ENCODE measurements around the gene BMP2.

Gene BMP2

GRCh38 chr20:6768228-6769140 lies 998 bp downstream of the BMP2 start:
- DNase-seq (ENCODE audit: low spot score), result no peak

DNA sequence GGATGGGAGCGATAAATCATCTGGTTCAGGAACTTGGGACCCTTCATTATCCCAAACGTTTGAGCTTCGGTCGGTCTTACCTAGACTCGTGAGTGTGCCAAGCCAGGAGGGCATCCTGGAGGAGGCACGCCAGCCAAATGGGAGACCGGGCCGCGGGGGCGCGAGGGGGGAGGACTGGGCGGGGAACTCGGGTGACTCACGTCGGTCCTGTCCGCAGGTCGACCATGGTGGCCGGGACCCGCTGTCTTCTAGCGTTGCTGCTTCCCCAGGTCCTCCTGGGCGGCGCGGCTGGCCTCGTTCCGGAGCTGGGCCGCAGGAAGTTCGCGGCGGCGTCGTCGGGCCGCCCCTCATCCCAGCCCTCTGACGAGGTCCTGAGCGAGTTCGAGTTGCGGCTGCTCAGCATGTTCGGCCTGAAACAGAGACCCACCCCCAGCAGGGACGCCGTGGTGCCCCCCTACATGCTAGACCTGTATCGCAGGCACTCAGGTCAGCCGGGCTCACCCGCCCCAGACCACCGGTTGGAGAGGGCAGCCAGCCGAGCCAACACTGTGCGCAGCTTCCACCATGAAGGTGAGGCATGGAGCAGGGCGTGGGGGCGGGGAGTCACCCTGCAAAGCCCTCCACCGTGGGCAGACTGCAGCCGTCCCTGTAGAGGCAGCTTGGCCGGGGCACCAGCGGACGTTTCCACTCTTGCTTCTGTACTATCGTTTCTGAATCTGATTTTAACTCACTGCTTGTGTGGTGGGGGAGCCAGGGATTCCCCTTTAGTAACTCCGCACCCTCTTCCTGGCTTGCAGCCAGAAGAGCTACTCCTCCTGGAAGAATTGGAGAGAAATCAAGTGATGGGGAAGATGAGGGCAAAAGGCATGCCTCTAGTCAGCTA lies 2.7 kb downstream of the BMP2 start:
- peak; percentile 36 for DNase-seq (ENCODE audit: low spot score)

DNA sequence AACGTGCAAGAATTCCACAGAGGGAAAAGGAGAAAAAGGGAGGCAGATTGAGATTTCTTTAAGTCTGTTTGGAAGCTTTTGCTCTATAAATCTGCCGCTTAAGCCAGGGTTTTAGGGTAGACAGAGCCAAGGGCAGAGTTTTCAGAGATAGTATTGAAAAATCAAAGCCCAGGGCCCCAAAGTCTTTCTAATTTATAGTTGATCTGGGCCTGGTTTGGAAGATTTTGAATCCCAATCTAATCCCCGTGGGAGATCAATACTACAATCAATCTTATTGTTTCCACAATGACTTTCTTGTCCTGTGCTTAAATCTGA lies 3.3 kb downstream of the BMP2 start:
- no peak for DNase-seq (ENCODE audit: low spot score)

DNA sequence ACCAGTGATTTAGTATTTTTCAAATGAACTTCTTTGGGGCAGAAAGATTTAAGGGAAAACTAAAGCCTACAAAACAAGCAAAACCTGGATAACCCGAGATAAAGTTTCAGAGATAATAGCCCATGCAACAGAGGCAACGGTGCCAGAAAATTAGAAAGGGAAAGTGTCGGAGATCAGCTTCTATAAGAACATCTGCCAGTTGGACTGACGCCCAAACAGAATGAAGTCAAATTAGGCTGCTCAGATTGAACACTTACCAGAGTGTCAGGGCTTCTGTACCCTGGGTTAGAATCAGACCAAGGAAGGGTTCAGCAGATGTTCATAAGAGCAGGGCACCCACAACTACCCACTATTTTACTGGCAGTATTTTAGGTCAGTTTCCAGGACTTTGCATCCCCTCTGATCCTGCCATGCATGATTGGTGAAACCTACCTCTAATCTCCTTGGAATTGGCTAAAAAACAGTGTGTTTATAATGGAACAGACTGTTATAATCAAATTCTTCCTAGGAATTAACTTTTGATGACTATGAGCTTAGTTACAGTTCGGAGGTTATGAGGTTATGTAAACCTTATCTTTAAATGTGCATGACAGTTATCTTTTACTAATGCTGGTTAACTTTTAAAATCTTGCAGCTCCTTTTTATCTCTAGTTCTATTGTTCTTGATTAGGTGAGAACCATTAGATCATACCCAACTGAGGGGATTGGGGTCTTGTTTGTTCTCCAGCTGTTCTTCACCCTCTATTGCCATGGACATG lies 13.1 kb downstream of the BMP2 start:
- DNase-seq (ENCODE audit: low spot score), result no peak

DNA sequence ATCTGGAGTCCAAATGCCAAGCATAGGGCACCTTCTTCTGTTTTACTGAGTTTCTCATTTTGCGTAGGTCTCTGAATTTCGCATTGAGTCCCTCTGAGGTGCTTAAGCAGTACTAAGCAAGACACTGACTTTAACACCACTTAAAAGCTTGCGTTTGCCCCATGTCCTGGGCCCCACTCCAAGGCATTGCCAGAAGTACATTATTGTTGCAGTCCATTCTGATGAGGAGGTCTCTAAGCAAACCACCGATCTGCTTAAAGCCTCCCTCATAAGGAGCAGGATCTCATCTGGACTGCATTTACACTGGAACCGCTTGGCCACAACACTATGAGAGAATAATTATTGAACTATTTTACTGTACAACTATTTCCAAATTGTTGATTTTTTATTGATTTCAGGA lies 16.3 kb downstream of the BMP2 start:
- DNase-seq (ENCODE audit: low spot score), result no peak

DNA sequence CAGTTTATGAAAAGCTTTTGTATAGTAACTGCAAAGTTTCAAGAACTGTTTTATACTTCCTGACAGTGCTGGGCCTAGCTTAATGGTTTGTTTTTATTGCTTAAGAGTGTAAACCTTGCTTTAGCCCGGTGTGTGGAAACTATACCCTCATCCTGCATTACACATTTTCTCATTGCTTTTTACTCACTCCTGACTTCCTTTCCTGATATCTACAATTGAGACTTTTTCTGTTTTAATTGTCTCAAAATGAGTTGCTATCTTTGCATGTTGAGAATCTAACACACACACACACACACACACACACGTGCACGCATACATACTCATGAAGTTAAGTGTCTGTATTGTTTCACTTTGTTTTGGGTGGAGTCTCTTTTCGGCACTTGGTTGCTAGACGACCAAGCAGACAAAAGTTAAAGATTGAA lies 16.7 kb downstream of the BMP2 start:
- no peak for DNase-seq (ENCODE audit: low spot score)

DNA sequence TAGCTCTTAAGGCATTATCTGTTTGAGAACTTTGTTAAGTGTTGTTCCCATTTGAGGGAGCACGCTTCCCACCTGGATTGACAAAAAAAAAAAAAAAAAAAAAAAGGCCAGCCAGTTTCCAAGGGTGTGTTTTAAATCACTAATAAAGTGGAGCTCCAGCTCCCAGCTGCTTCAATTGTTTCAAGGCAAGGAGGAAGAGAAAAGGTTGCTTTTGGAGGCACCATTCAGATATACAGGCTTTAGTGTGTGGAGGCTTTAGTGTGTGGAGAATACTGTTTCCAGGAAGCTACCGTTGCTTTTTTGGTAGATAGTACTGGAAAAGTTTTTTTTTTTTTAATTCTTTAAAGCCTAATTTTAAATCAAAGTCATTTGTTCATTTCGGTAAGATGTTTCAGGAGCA lies 17.3 kb downstream of the BMP2 start:
- DNase-seq (ENCODE audit: low spot score), result no peak

DNA sequence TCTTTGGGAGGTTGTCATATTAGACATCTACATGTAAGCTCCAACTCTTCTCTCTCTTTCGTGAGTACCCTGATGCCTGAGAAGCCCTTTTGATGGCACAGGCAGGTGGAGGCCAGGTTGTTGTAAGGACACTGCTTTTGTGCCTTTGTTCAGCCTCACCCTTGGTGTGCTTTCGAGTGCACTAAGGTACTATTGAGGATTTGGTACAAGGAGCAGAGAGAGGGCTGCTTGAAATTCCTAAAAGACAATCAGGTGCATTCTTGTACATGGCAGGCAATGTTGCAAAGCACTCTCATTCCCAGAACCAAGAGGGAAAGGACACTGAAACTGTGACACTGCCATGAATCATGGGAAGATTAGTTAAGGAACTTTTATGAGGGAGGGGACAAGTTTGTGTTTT lies 19.1 kb downstream of the BMP2 start:
- no peak for DNase-seq (ENCODE audit: low spot score)

- DNase-seq (ENCODE audit: low spot score), result no peak
Observed at GRCh38 chr20:6792789-6793188, 25.3 kb downstream of the BMP2 start.

DNA sequence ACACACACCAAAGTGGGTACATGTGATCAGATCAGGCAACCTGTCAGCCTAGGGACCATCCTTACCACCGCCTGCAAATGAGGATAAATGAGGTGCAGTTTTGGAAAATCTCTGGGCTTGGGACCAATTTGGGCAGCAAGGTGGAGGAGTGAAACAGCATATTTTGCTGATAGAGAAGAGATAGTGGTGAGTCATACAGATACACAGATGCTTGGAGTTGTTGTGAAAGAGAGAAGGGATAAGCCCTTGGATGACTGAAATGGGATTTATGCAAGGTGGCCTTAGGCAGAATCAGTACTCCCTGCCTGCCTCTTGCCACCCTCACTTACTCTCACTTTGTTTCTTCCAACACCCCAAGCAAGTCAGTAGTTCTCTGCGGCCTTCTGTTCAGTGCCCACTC lies 34.7 kb downstream of the BMP2 start:
- no peak for DNase-seq (ENCODE audit: low spot score)

DNA sequence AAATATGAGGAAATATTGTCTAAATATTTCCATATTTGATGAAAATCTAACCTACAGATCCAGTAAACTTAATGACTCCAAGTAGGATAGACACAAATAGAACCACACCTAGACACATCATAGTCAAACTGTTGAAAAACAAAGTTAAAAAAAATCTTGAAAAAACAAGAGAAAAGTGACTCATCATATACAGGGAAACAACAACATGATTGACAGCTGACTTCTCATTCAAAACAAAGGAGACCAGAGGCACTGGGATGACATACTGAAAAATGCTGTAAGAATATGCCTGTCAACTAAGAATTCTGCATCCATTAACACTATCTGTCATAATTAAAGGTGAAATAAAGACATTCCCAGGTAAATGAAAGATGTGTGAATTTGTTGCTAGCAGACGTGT lies 38.8 kb downstream of the BMP2 start:
- DNase-seq (ENCODE audit: low spot score), result no peak

DNA sequence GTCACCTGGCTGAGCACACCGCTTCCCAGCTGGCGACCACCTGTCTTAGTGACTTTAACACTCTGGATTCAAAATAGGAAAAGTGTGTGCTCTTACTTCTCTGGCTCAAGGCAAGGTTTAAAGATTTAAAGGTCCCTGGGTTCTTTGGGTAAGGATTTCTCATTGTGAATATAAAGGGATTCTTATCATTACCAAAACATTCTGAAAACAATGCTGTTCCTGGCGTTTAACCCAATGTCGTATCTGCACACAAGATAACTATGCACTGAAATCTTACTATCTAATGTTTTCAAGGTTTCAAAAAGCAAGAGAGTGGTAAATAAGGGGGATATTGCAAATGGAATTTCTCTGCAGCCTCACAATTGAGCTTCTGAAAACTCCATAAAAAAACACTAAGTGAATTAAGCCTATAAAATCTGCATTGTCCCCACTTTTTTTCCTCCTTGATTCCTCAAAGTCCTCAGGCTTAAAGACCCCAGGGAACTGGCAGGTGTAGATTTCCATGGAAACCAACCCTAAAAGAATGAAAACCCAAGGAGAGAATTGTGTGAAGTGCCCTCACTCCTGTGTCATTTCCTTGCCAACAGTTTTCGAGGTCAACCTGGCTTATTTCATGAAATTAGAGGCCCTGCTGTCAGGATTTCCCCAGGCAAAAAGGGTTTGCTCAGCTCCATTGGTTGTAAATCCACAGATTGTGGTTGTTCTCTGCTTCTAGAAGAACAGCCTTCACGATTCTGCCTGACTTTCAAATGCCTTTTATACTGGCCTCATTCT lies 44.0 kb downstream of the BMP2 start:
- no peak for DNase-seq (ENCODE audit: low spot score)

- peak; percentile 14 for DNase-seq (ENCODE audit: low spot score)
Observed at GRCh38 chr20:6812530-6812929, 45.0 kb downstream of the BMP2 start.

- DNase-seq (ENCODE audit: low spot score), result peak; percentile 28
Observed at GRCh38 chr20:6814945-6815344, 47.5 kb downstream of the BMP2 start.

DNA sequence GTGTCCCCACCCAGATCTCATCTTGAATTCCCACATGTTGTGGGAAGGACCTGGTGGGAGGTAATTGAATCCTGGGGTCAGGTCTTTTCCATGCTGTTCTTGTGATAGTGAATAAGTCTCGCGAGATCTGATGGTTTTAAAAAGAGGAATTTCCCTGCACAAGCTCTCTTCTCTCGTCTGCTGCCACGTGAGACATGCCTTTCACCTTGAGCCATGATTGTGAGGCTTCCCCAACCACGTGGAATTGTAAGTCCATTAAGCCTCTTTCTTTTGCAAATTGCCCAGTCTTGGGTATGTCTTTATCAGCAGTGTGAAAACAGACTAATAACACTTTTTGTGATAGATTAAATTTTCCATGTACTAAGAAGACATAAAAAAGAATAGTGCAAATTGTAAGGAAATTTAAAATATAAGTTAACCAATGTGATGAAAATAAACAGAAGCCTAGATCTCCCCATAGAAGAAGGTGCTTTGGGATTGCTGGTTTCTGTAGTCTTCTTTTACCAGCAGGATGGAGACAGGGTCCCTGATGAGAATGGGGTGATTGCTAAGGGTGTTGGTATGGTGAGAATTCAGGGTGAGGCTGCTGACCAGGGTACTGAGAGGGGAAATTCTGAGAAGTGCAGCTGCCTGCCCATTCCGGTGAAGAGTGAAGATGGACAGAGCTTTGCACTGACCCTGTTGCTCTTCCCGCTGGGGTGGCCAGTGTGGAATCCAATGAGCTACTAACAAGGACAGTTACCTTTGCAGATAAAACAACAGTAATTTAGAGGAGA lies 50.7 kb downstream of the BMP2 start:
- DNase-seq (ENCODE audit: low spot score), result peak; percentile 38

GRCh38 chr20:6819599-6819998 lies 52.1 kb downstream of the BMP2 start:
- DNase-seq (ENCODE audit: low spot score), result no peak

DNA sequence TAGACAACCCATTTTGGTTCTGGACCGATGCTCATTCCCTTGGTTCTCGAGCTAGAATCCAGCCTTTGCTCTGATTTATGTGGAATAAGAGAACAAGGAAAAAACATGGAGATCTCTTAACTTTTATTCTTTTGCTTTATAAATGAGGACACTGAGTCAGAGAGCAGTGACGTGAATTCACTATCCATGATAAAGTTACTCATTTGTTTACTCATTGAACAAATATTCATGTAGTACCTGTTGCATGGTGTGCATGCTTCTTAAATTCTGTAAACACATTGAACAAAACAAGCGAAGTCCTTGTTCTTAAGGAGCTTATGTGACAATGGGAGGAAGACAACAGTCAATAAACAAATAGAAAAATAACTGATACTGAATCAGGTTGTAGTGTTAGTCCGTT lies 56.9 kb downstream of the BMP2 start:
- DNase-seq (ENCODE audit: low spot score), result no peak

- no peak for DNase-seq (ENCODE audit: low spot score)
Observed at GRCh38 chr20:6827472-6827871, 60.0 kb downstream of the BMP2 start.

DNA sequence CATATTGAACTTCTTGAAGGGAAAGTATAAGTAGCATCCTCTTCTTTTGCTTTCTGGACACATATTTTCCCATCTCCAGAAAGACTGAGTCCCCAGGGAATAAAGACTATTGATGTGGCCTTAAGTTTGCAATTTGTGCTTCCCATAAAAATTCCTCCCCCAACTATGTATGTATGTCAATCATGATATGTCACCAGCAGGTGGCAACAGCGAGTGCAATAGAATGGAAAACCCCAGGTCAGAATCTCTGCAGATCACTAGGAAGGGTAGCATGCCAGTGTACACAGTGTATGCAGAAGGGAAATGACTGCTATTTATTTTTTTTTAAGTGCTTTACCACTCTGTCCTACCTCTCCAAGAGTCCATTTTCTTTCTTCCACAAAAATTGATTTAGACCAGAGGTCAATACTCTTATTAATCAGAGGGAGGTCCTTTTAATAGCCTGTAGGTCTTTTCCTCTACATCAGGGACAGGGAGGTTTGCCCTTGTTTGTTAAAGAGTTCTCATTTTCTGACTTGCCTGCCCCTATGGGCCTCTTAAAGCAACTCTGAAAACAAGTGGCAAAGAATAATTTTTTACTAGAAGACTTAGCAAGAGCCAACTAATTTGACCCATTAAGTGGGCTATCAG lies 61.4 kb downstream of the BMP2 start:
- DNase-seq (ENCODE audit: low spot score), result peak; percentile 50

- DNase-seq (ENCODE audit: low spot score), result no peak
Observed at GRCh38 chr20:6829510-6830116, 62.1 kb downstream of the BMP2 start.

All from iPS-NIHi11 (cell line).